MM.1S (cell line): Measurements from ENCODE around the gene CYP19A1.

ENCODE experiments used
- DNase-seq: peaks from one replicate; pipeline ENCODE4 v3.0.0-alpha.2; 2015
- H2AFZ ChIP-seq: fragments of 300-600 bp; sonication (generic); 2 replicates; pipeline ENCODE4 v1.6.0; 2016; ENCODE audit warnings: antibody characterized with exemption, low read length
- H3F3A ChIP-seq: fragments of 300-600 bp; sonication (generic); 2 replicates; pipeline ENCODE4 v1.6.1; 2016; ENCODE audit warnings: mild to moderate bottlenecking, antibody characterized with exemption, low read length, moderate library complexity, mixed read lengths; ENCODE audit not compliant: insufficient read depth
- H3K27ac ChIP-seq: fragments of 300-600 bp; sonication (generic); 2 replicates; pipeline ENCODE4 v1.5.1; 2016; ENCODE audit warnings: mild to moderate bottlenecking, low read length
- H3K27me3 ChIP-seq: fragments of 300-600 bp; sonication (generic); replicated peaks from 2 replicates; pipeline ENCODE4 v1.6.0; 2016; ENCODE audit warnings: low read length; ENCODE audit not compliant: insufficient read depth
- H3K36me3 ChIP-seq: fragments of 300-600 bp; sonication (generic); replicated peaks from 2 replicates; pipeline ENCODE4 v1.6.1; 2016; ENCODE audit warnings: mild to moderate bottlenecking, low read length, mixed read lengths; ENCODE audit not compliant: insufficient read depth
- H3K4me1 ChIP-seq: fragments of 300-600 bp; sonication (generic); 2 replicates; pipeline ENCODE4 v1.6.1; 2016; ENCODE audit warnings: low read length, mixed read lengths
- H3K4me2 ChIP-seq: fragments of 300-600 bp; sonication (generic); 2 replicates; pipeline ENCODE4 v1.6.0; 2016; ENCODE audit warnings: low read depth, low read length
- H3K4me3 ChIP-seq: fragments of 300-600 bp; sonication (generic); 2 replicates; pipeline ENCODE4 v1.5.1; 2016; ENCODE audit warnings: low read length, mixed read lengths
- H3K79me2 ChIP-seq: fragments of 300-600 bp; sonication (generic); 2 replicates; pipeline ENCODE4 v1.6.1; 2016; ENCODE audit warnings: mixed run types, low read length, mixed read lengths
- H3K9ac ChIP-seq: fragments of 300-600 bp; sonication (generic); 2 replicates; pipeline ENCODE4 v1.6.1; 2016; ENCODE audit warnings: low read length, mixed read lengths
- H3K9me2 ChIP-seq: fragments of 300-600 bp; sonication (generic); replicated peaks from 2 replicates; pipeline ENCODE4 v1.6.1; 2016; ENCODE audit warnings: mild to moderate bottlenecking, low read length, mixed read lengths; ENCODE audit not compliant: insufficient read depth
- H3K9me3 ChIP-seq: fragments of 300-600 bp; sonication (generic); replicated peaks from 2 replicates; pipeline ENCODE4 v1.6.1; 2016; ENCODE audit warnings: mild to moderate bottlenecking, low read length, mixed read lengths; ENCODE audit not compliant: insufficient read depth
- H4K20me1 ChIP-seq: fragments of 300-600 bp; sonication (generic); 2 replicates; pipeline ENCODE4 v1.6.1; 2016; ENCODE audit warnings: mild to moderate bottlenecking, low read length, moderate library complexity, mixed read lengths; ENCODE audit not compliant: insufficient read depth
- CTCF ChIP-seq: fragments of 300-600 bp; sonication (generic); IDR thresholded peaks from 2 replicates; pipeline ENCODE4 v1.5.1; 2016; ENCODE audit warnings: antibody characterized with exemption, low read length, mixed read lengths
- EZH2 ChIP-seq: fragments of 300-600 bp; sonication (generic); optimal IDR thresholded peaks from 2 replicates; pipeline ENCODE3; 2017; ENCODE audit warnings: low read depth, mild to moderate bottlenecking, antibody characterized with exemption, low read length, mixed read lengths
- EZH2phosphoT487 ChIP-seq: fragments of 300-600 bp; sonication (generic); IDR thresholded peaks from 2 replicates; pipeline ENCODE4 v1.6.1; 2018; ENCODE audit warnings: antibody characterized with exemption, low read length

The CYP19A1 gene

GRCh38 chr15:51184627-51185026 lies 153.8 kb downstream of the CYP19A1 start:
- H2AFZ ChIP-seq: no peak overlapping the region
- no peak overlapping the region for H3K4me3 ChIP-seq
- H3K79me2 ChIP-seq: no peaks in the 10 kb centered on the region
- DNase-seq: no peak
- H3K9me2 ChIP-seq: no peaks in the 10 kb centered on the region
- TF ChIP-seq CTCF (no peak), EZH2 (no peak), EZH2phosphoT487 (no peak)
- H3K27me3 ChIP-seq: no peaks in the 10 kb centered on the region
- no peaks in the 10 kb centered on the region for H3K4me1 ChIP-seq
- H3K36me3 ChIP-seq: no peaks in the 10 kb centered on the region
- H3K4me2 ChIP-seq: no peak overlapping the region
- no peak overlapping the region for H3K9ac ChIP-seq
- no peaks in the 10 kb centered on the region for H3K9me3 ChIP-seq
- H4K20me1 ChIP-seq: no peaks in the 10 kb centered on the region
- no peaks in the 10 kb centered on the region for H3F3A ChIP-seq
- no peak overlapping the region for H3K27ac ChIP-seq

- no peaks in the 10 kb centered on the region for H3K9me3 ChIP-seq
- H4K20me1 ChIP-seq: no peaks in the 10 kb centered on the region
- H3K9me2 ChIP-seq: no peaks in the 10 kb centered on the region
- no peaks in the 10 kb centered on the region for H3K27me3 ChIP-seq
- no peak overlapping the region for H3K4me3 ChIP-seq
- H3K36me3 ChIP-seq: no peaks in the 10 kb centered on the region
- H3K4me1 ChIP-seq: no peaks in the 10 kb centered on the region
- no peak overlapping the region for H2AFZ ChIP-seq
- H3F3A ChIP-seq: no peaks in the 10 kb centered on the region
- DNase-seq: no peak
- no peak overlapping the region for H3K9ac ChIP-seq
- TF ChIP-seq EZH2phosphoT487: no peak
- TF ChIP-seq CTCF: no peak
- TF ChIP-seq EZH2: no peak
- no peak overlapping the region for H3K4me2 ChIP-seq
- H3K27ac ChIP-seq: no peak overlapping the region
- no peaks in the 10 kb centered on the region for H3K79me2 ChIP-seq
Observed at GRCh38 chr15:51183076-51183475, 155.3 kb downstream of the CYP19A1 start.

- Histone ChIP-seq H3K36me3 (no peaks in the 10 kb centered on the region), H3K27me3 (no peaks in the 10 kb centered on the region), H4K20me1 (no peaks in the 10 kb centered on the region), H3K4me2 (no peak overlapping the region), H3K9ac (no peak overlapping the region), H3K9me2 (no peaks in the 10 kb centered on the region), H3K4me1 (no peaks in the 10 kb centered on the region), H3K4me3 (no peak overlapping the region), H2AFZ (no peak overlapping the region), H3K79me2 (no peaks in the 10 kb centered on the region), H3K27ac (no peak overlapping the region), H3F3A (no peaks in the 10 kb centered on the region), H3K9me3 (no peaks in the 10 kb centered on the region)
- TF ChIP-seq CTCF: no peak
- DNase-seq: no peak
Observed at GRCh38 chr15:51181905-51182304, 156.5 kb downstream of the CYP19A1 start.
